ENCODE results near the gene DCAF17.

DNA sequence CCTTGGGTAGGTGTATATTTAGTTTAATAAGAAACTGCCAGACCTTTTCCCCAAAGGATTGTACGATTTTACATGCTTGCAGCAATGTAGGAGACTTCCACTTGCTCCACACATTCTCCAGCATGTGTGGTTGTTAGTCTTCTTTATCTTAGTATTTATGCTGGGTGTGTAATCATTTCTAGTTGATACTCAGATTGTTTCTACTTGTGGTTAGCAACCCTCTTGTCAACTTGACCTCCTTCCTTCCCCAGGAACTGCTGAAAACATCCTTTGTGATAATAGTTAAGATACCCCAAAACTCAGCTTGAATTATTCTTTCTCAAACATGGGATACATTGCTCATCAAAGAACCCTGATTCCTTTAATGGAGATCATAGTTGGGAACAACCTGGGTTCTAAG, 51.1 kb downstream of the DCAF17 start:
- TF ChIP-seq, protein P1, sequence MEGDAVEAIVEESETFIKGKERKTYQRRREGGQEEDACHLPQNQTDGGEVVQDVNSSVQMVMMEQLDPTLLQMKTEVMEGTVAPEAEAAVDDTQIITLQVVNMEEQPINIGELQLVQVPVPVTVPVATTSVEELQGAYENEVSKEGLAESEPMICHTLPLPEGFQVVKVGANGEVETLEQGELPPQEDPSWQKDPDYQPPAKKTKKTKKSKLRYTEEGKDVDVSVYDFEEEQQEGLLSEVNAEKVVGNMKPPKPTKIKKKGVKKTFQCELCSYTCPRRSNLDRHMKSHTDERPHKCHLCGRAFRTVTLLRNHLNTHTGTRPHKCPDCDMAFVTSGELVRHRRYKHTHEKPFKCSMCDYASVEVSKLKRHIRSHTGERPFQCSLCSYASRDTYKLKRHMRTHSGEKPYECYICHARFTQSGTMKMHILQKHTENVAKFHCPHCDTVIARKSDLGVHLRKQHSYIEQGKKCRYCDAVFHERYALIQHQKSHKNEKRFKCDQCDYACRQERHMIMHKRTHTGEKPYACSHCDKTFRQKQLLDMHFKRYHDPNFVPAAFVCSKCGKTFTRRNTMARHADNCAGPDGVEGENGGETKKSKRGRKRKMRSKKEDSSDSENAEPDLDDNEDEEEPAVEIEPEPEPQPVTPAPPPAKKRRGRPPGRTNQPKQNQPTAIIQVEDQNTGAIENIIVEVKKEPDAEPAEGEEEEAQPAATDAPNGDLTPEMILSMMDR (IDR thresholded peaks at IDR 0.05; ENCODE audit: borderline replicate concordance, extremely low read depth, low read length, poor library complexity, severe bottlenecking) = no peak
- TF ChIP-seq EZH2 (IDR thresholded peaks at IDR 0.05; ENCODE audit: borderline replicate concordance, low read depth, low read length, severe bottlenecking) = no peak

All from DND-41 (cell line).